ENCODE data around the gene ADTRP.
"Not testable (repeated sequence)": the region's sequence is repeated elsewhere in the genome, so short reads cannot be mapped to it uniquely, and the experiment has no call there.

The ADTRP gene

GRCh38 chr6:11722220-11722619 lies 56.4 kb downstream of the ADTRP start:
- DNase-seq: no peak

- DNase-seq: no peak
Measured at GRCh38 chr6:11718463-11718862, 60.1 kb downstream of the ADTRP start.

- DNase-seq: no peak
Measured at GRCh38 chr6:11718031-11718430, 60.6 kb downstream of the ADTRP start.

GRCh38 chr6:11714798-11715285 lies 63.8 kb downstream of the ADTRP start:
- no peak for DNase-seq

- DNase-seq: no peak
Measured at GRCh38 chr6:11714116-11714797, 64.3 kb downstream of the ADTRP start.

- no peak for DNase-seq
Measured at GRCh38 chr6:11712760-11713159, 65.8 kb downstream of the ADTRP start.

GRCh38 chr6:11711984-11712711 lies 66.5 kb downstream of the ADTRP start:
- no peak for DNase-seq

GRCh38 chr6:11711003-11711983 lies 67.3 kb downstream of the ADTRP start:
- DNase-seq: no peak

GRCh38 chr6:11710311-11710761 lies 68.3 kb downstream of the ADTRP start:
- peak; percentile 42 for DNase-seq

- no peak for DNase-seq
Measured at GRCh38 chr6:11706171-11706570, 72.4 kb downstream of the ADTRP start.

GRCh38 chr6:11705483-11705882 lies 73.1 kb downstream of the ADTRP start:
- no peak for DNase-seq

- DNase-seq: no peak
Measured at GRCh38 chr6:11705069-11705468, 73.5 kb downstream of the ADTRP start.

- DNase-seq: no peak
Measured at GRCh38 chr6:11703725-11704124, 74.9 kb downstream of the ADTRP start.

- DNase-seq: no peak
Measured at GRCh38 chr6:11702500-11703130, 76.0 kb downstream of the ADTRP start.

- DNase-seq: no peak
Measured at GRCh38 chr6:11702089-11702488, 76.5 kb downstream of the ADTRP start.

GRCh38 chr6:11701573-11701972 lies 77.0 kb downstream of the ADTRP start:
- no peak for DNase-seq

GRCh38 chr6:11700118-11700718 lies 78.4 kb downstream of the ADTRP start:
- peak; percentile 54 for DNase-seq

GRCh38 chr6:11699576-11699975 lies 79.0 kb downstream of the ADTRP start:
- DNase-seq: no peak

GRCh38 chr6:11692451-11693376 lies 85.9 kb downstream of the ADTRP start:
- no peak for DNase-seq

GRCh38 chr6:11689847-11690246 lies 88.8 kb downstream of the ADTRP start:
- DNase-seq: no peak

GRCh38 chr6:11689400-11689799 lies 89.2 kb downstream of the ADTRP start:
- not testable (repeated sequence) for DNase-seq

All from CD4-positive, alpha-beta T cell treated with Interleukin-12 subunit alpha and Interleukin-12 subunit beta, for 1 hour (primary cell).